SK-N-DZ (cell line): ENCODE results near the gene GALR3.

Experiments used
- DNase-seq: peaks from one replicate; pipeline ENCODE4 v3.0.0-alpha.2; 2015; ENCODE audit warnings: low spot score
- small RNA-seq, 2 experiments: library from RNA; depleted of rRNA; stranded (forward); fragments of <200 nt; gene quantifications; one replicate each; pipeline ENCODE3, GENCODE V24; 2014

Gene GALR3

GRCh38 chr22:37865510-37865909, 42.3 kb downstream of the GALR3 start:
- no peak for DNase-seq

GRCh38 chr22:37870273-37870672, 47.1 kb downstream of the GALR3 start:
- no peak for DNase-seq

Small RNA genes lying within 50 kb of the gene (small RNA-seq; reads per million reads assigned to genes)
- 0.03 to 0.13 reads per million in 2 experiments for gene MIR659
